Neural progenitor cell (in vitro differentiated cells): ENCODE data around the gene HSPB1. TPM values are rescaled to one million over a fixed set of nuclear protein-coding genes. Genes with fewer than 3 reads are reported as not detected.

Experiments used
- DNase-seq: peaks from one replicate; pipeline ENCODE4 v3.0.0-alpha.2; 2016; ENCODE audit warnings: low spot score
- H2AFZ ChIP-seq: fragments of 200-600 bp; sonication (generic); replicated peaks from 2 replicates; pipeline ENCODE4 v1.6.1; 2016; ENCODE audit warnings: antibody characterized with exemption
- H3F3A ChIP-seq: fragments of 200-600 bp; sonication (generic); 2 replicates; pipeline ENCODE4 v1.6.1; 2016; ENCODE audit warnings: antibody characterized with exemption, low read depth
- H3K27ac ChIP-seq: fragments of 200-600 bp; sonication (generic); 2 replicates; pipeline ENCODE4 v1.5.1; 2016; ENCODE audit warnings: mild to moderate bottlenecking
- H3K27me3 ChIP-seq: fragments of 200-600 bp; sonication (generic); 2 replicates; pipeline ENCODE4 v1.6.1; 2016; ENCODE audit warnings: mild to moderate bottlenecking, moderate library complexity
- H3K36me3 ChIP-seq: fragments of 200-600 bp; sonication (generic); 2 replicates; pipeline ENCODE4 v1.5.1; 2016
- H3K4me1 ChIP-seq: fragments of 200-600 bp; sonication (generic); 2 replicates; pipeline ENCODE4 v1.6.1; 2016; ENCODE audit warnings: mixed run types
- H3K4me2 ChIP-seq: fragments of 200-600 bp; sonication (generic); 2 replicates; pipeline ENCODE4 v1.6.1; 2016
- H3K4me3 ChIP-seq: fragments of 200-600 bp; sonication (generic); 2 replicates; pipeline ENCODE4 v1.5.1; 2016
- H3K79me2 ChIP-seq: fragments of 200-600 bp; sonication (generic); 2 replicates; pipeline ENCODE4 v1.6.1; 2016; ENCODE audit warnings: low read depth
- H3K9ac ChIP-seq: fragments of 200-600 bp; sonication (generic); 2 replicates; pipeline ENCODE4 v1.6.1; 2016
- H3K9me3 ChIP-seq: fragments of 200-600 bp; sonication (generic); 2 replicates; pipeline ENCODE4 v1.5.1; 2016; ENCODE audit warnings: low read depth
- H4K20me1 ChIP-seq: fragments of 200-600 bp; sonication (generic); 2 replicates; pipeline ENCODE4 v1.6.1; 2016; ENCODE audit warnings: low read depth
- H3K27ac Mint-ChIP-seq: 3 replicates; pipeline ENCODE4 v1.8.0; 2021; ENCODE audit warnings: mixed read lengths
- H3K27me3 Mint-ChIP-seq: 2 replicates; pipeline ENCODE4 v1.8.0; 2022; ENCODE audit warnings: low read depth, mild to moderate bottlenecking, inconsistent platforms, moderate library complexity, mixed read lengths; ENCODE audit not compliant: insufficient read depth
- H3K36me3 Mint-ChIP-seq: 3 replicates; pipeline ENCODE4 v1.8.0; 2021; ENCODE audit warnings: mixed read lengths
- H3K4me1 Mint-ChIP-seq: 3 replicates; pipeline ENCODE4 v1.8.0; 2021; ENCODE audit warnings: mixed read lengths
- H3K4me3 Mint-ChIP-seq: 3 replicates; pipeline ENCODE4 v1.8.0; 2021; ENCODE audit warnings: mild to moderate bottlenecking, moderate library complexity, mixed read lengths
- H3K9me3 Mint-ChIP-seq: 3 replicates; pipeline ENCODE4 v1.8.0; 2020; ENCODE audit warnings: mixed read lengths
- EZH2 ChIP-seq: fragments of 200-600 bp; sonication (generic); IDR thresholded peaks from 2 replicates; pipeline ENCODE4 v1.6.1; 2017; ENCODE audit warnings: antibody characterized with exemption, mild to moderate bottlenecking, moderate library complexity
- EZH2phosphoT487 ChIP-seq: fragments of 200-600 bp; sonication (generic); IDR thresholded peaks from 2 replicates; pipeline ENCODE4 v1.6.1; 2017; ENCODE audit warnings: antibody characterized with exemption
- total RNA-seq: library from RNA; depleted of rRNA; stranded (reverse); fragments of >200 nt; gene quantifications from 2 replicates; pipeline ENCODE4 v1.2.3, GENCODE V29; 2015; ENCODE audit warnings: low replicate concordance
- TF ChIP-seq, protein P1 (sequence below): fragments of 200-600 bp; sonication (generic); IDR thresholded peaks from 2 replicates; pipeline ENCODE4 v1.5.1; 2017; ENCODE audit warnings: antibody characterized with exemption, mild to moderate bottlenecking

Gene HSPB1
- total RNA-seq, 1 donor from 2014 or later, result 9.7 TPM

- H3K27me3 ChIP-seq, result peaks cover 83% of the 10 kb centered on the region
- H3K27me3 Mint-ChIP-seq, result peaks cover 47% of the 10 kb centered on the region
- DNase-seq, result peak; percentile 40
- no peaks in the 10 kb centered on the region for H3K9me3 Mint-ChIP-seq
- TF ChIP-seq, protein P1, sequence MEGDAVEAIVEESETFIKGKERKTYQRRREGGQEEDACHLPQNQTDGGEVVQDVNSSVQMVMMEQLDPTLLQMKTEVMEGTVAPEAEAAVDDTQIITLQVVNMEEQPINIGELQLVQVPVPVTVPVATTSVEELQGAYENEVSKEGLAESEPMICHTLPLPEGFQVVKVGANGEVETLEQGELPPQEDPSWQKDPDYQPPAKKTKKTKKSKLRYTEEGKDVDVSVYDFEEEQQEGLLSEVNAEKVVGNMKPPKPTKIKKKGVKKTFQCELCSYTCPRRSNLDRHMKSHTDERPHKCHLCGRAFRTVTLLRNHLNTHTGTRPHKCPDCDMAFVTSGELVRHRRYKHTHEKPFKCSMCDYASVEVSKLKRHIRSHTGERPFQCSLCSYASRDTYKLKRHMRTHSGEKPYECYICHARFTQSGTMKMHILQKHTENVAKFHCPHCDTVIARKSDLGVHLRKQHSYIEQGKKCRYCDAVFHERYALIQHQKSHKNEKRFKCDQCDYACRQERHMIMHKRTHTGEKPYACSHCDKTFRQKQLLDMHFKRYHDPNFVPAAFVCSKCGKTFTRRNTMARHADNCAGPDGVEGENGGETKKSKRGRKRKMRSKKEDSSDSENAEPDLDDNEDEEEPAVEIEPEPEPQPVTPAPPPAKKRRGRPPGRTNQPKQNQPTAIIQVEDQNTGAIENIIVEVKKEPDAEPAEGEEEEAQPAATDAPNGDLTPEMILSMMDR, result no peak
- TF ChIP-seq EZH2phosphoT487, result peak; percentile 82
- TF ChIP-seq EZH2, result peak; percentile 93
- peaks cover 21% of the 10 kb centered on the region for H3K4me1 Mint-ChIP-seq
- H3K36me3 Mint-ChIP-seq, result no peaks in the 10 kb centered on the region
- no peaks in the 10 kb centered on the region for H3K36me3 ChIP-seq
- peaks cover 9% of the 10 kb centered on the region for H4K20me1 ChIP-seq
- no peak overlapping the region for H3K27ac Mint-ChIP-seq
- H3K4me3 Mint-ChIP-seq, result peak overlapping the region; percentile 76
- peak overlapping the region; percentile 92 for H3K4me2 ChIP-seq
- no peak overlapping the region for H3K9ac ChIP-seq
- H3F3A ChIP-seq, result peaks cover 23% of the 10 kb centered on the region
- H3K9me3 ChIP-seq, result no peaks in the 10 kb centered on the region
- H3K27ac ChIP-seq, result no peak overlapping the region
- H2AFZ ChIP-seq, result no peak overlapping the region
- H3K4me1 ChIP-seq, result peaks cover 8% of the 10 kb centered on the region
- no peaks in the 10 kb centered on the region for H3K79me2 ChIP-seq
- peak overlapping the region; percentile 40 for H3K4me3 ChIP-seq
Observed at GRCh38 chr7:76281006-76281705, 21.3 kb upstream of the HSPB1 start.

- Histone ChIP-seq H3K27ac (no peak overlapping the region), H3K79me2 (no peaks in the 10 kb centered on the region), H3K4me3 (peak overlapping the region; percentile 76), H3K4me1 (peaks cover 8% of the 10 kb centered on the region), H3K27me3 (peaks cover 77% of the 10 kb centered on the region), H3K9ac (no peak overlapping the region), H3K36me3 (no peaks in the 10 kb centered on the region), H3K4me2 (peak overlapping the region; percentile 92), H4K20me1 (peaks cover 9% of the 10 kb centered on the region), H3F3A (peaks cover 23% of the 10 kb centered on the region), H2AFZ (peak overlapping the region; percentile 90), H3K9me3 (no peaks in the 10 kb centered on the region)
- Mint-ChIP-seq H3K4me3 (peak overlapping the region; percentile 86), H3K27me3 (peaks cover 45% of the 10 kb centered on the region), H3K36me3 (no peaks in the 10 kb centered on the region), H3K4me1 (peaks cover 21% of the 10 kb centered on the region), H3K27ac (no peak overlapping the region), H3K9me3 (no peaks in the 10 kb centered on the region)
- TF ChIP-seq, protein P1, result no peak
- peak; percentile 58 for TF ChIP-seq EZH2
- DNase-seq, result no peak
Observed at GRCh38 chr7:76281706-76282343, 20.6 kb upstream of the HSPB1 start.

- H3F3A ChIP-seq, result peaks cover 23% of the 10 kb centered on the region
- H3K4me3 Mint-ChIP-seq, result peak overlapping the region; percentile 86
- H3K79me2 ChIP-seq, result no peaks in the 10 kb centered on the region
- peaks cover 9% of the 10 kb centered on the region for H4K20me1 ChIP-seq
- peak overlapping the region; percentile 76 for H3K4me3 ChIP-seq
- peak overlapping the region; percentile 92 for H3K4me2 ChIP-seq
- peaks cover 72% of the 10 kb centered on the region for H3K27me3 ChIP-seq
- H3K4me1 Mint-ChIP-seq, result peaks cover 21% of the 10 kb centered on the region
- H3K4me1 ChIP-seq, result peaks cover 8% of the 10 kb centered on the region
- H2AFZ ChIP-seq, result peak overlapping the region; percentile 90
- H3K27me3 Mint-ChIP-seq, result peaks cover 44% of the 10 kb centered on the region
- H3K9me3 Mint-ChIP-seq, result no peaks in the 10 kb centered on the region
- H3K36me3 ChIP-seq, result no peaks in the 10 kb centered on the region
- TF ChIP-seq EZH2, result no peak
- no peak for TF ChIP-seq EZH2phosphoT487
- TF ChIP-seq, protein P1, result no peak
- H3K9me3 ChIP-seq, result no peaks in the 10 kb centered on the region
- no peak overlapping the region for H3K27ac Mint-ChIP-seq
- no peak overlapping the region for H3K27ac ChIP-seq
- H3K36me3 Mint-ChIP-seq, result no peaks in the 10 kb centered on the region
- DNase-seq, result peak; percentile 77
- no peak overlapping the region for H3K9ac ChIP-seq
Observed at GRCh38 chr7:76282344-76283253, 19.9 kb upstream of the HSPB1 start.
